RWPE1 (cell line): ENCODE measurements around the gene GAREM1.

Experiments
- CTCF ChIA-PET: fragments of 350-600 bp; sonication (Branson Sonifier 250); formaldehyde crosslinking; extraction: SDS; loops from one replicate; lab custom pipeline; 2021; lab: Yijun Ruan, JAX
- POLR2A ChIA-PET: fragments of 400-600 bp; formaldehyde crosslinking; extraction: SDS; loops from one replicate; lab custom pipeline; 2020; ENCODE audit warnings: antibody characterized with exemption; ENCODE audit not compliant: low non-redundant PET; lab: Yijun Ruan, JAX
- DNase-seq: peaks from one replicate; pipeline ENCODE4 v3.0.0; 2012; ENCODE audit warnings: low spot score
- H3K27ac ChIP-seq: fragments of 450-650 bp; 2 replicates; pipeline ENCODE4 v1.5.1; 2017
- CTCF ChIP-seq: fragments of 450-650 bp; conservative IDR thresholded peaks from 2 replicates; pipeline ENCODE4 v1.5.1; 2017; ENCODE audit warnings: low read depth, mild to moderate bottlenecking

GAREM1 gene

GRCh38 chr18:32328379-32328778 is 142.3 kb downstream of the GAREM1 start:
- ChIA-PET POLR2A (no interaction called here), CTCF (interaction anchor here (0.6 kb wide), 1 partner anchor 255 kb away, joined by 3 read pairs; no protein-coding TSS in a partner anchor)
- no peak overlapping the region for H3K27ac ChIP-seq
- TF ChIP-seq CTCF: no peak
- DNase-seq: no peak

- TF ChIP-seq CTCF: no peak
- no peak overlapping the region for H3K27ac ChIP-seq
- DNase-seq: no peak
- POLR2A ChIA-PET: no interaction called here
- CTCF ChIA-PET: no interaction called here
Measured at GRCh38 chr18:32326450-32327308, 144.0 kb downstream of the GAREM1 start.

GRCh38 chr18:32324181-32324580 is 146.5 kb downstream of the GAREM1 start:
- CTCF ChIA-PET: no interaction called here
- DNase-seq: no peak
- POLR2A ChIA-PET: no interaction called here
- TF ChIP-seq CTCF: no peak
- H3K27ac ChIP-seq: no peak overlapping the region

GRCh38 chr18:32321826-32322225 is 148.9 kb downstream of the GAREM1 start:
- CTCF ChIA-PET: no interaction called here
- POLR2A ChIA-PET: no interaction called here
- DNase-seq: no peak

GRCh38 chr18:32319084-32319483 is 151.6 kb downstream of the GAREM1 start:
- no peak for DNase-seq
- no peak for TF ChIP-seq CTCF
- ChIA-PET POLR2A (no interaction called here), CTCF (no interaction called here)
- no peak overlapping the region for H3K27ac ChIP-seq

More at GRCh38 chr18:32321826-32322225, 148.9 kb downstream of the GAREM1 start:
- H3K27ac ChIP-seq: no peak overlapping the region
- TF ChIP-seq CTCF: no peak

- DNase-seq: no peak
- POLR2A ChIA-PET: no interaction called here
- CTCF ChIA-PET: no interaction called here
- H3K27ac ChIP-seq: no peak overlapping the region
- no peak for TF ChIP-seq CTCF
Measured at GRCh38 chr18:32318581-32318980, 152.1 kb downstream of the GAREM1 start.
